Subcutaneous adipose tissue (tissue), 4 donors: Measurements from ENCODE around the gene NLGN2. TPM values are rescaled to one million over a fixed set of nuclear protein-coding genes. Genes with fewer than 3 reads are reported as not detected.

Experiments used
- total RNA-seq, 4 donors: library from RNA; depleted of rRNA; stranded (reverse); fragments of >200 nt; gene quantifications; one replicate each; pipeline ENCODE4 v1.1.0, GENCODE V29; 2016
- TF ChIP-seq, protein P1 (sequence below): fragments of 450-650 bp; IDR thresholded peaks from one replicate; pipeline ENCODE4 v1.5.1; 2016; ENCODE audit warnings: low read depth, mild to moderate bottlenecking, control low read depth, antibody characterized with exemption, moderate library complexity

NLGN2 gene
- total RNA-seq, 4 donors from 2014 or later: 3.1 to 6.8 (median 4.2) TPM

DNA sequence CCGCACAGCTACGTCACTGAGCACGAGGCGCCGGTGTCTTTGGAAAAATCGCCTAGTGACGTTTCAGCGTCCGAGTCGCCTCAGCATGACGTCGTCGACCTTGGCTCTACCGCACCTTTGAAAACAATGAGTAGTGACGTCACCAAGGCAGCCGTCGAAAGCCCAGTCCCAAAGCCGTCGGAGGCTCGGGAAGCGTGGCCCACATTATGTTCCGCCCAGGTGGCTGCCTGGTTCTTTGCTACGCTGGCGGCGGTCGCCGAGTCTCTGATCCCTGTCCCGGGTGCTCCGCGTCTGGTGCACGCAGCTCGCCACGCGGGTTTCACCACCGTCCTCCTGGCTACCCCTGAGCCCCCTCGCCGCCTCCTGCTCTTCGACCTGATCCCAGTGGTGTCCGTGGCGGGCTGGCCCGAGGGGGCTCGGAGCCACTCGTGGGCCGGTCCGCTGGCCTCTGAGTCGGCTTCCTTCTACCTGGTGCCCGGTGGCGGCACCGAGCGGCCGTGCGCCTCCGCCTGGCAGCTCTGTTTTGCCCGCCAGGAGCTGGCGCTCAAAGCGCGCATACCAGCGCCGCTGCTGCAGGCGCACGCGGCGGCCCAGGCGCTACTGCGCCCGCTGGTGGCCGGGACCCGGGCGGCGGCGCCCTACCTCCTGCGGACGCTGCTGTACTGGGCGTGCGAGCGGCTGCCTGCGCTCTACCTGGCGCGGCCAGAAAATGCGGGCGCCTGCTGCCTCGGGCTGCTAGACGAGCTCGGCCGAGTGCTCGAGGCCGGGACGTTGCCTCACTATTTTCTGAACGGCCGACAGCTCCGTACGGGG is 29.1 kb downstream of the NLGN2 start:
- TF ChIP-seq, protein P1, sequence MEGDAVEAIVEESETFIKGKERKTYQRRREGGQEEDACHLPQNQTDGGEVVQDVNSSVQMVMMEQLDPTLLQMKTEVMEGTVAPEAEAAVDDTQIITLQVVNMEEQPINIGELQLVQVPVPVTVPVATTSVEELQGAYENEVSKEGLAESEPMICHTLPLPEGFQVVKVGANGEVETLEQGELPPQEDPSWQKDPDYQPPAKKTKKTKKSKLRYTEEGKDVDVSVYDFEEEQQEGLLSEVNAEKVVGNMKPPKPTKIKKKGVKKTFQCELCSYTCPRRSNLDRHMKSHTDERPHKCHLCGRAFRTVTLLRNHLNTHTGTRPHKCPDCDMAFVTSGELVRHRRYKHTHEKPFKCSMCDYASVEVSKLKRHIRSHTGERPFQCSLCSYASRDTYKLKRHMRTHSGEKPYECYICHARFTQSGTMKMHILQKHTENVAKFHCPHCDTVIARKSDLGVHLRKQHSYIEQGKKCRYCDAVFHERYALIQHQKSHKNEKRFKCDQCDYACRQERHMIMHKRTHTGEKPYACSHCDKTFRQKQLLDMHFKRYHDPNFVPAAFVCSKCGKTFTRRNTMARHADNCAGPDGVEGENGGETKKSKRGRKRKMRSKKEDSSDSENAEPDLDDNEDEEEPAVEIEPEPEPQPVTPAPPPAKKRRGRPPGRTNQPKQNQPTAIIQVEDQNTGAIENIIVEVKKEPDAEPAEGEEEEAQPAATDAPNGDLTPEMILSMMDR: no peak

DNA sequence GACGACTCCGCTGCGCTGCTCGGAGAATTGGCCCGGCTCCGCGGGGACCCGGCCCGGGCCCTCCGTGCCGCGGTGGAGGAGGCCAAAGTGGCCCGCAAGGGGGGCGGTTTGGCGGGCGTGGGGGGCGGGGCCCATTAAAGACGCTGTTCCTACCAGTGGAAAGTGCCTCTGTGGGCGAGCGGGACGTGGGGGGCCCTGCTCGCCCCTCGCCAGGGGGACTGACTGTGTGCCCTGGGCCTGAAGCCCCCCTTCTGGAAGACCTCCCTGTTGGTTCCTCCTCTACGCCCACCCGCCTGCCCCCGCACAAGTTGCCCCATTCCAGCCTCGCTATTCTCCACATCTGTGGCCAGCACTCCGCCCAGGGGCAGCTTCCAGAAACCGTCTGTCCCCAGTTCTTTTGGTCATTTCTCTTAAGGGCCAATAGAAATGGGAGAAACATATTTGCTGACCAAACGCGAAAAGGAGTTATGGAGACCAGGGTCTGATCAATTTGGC is 29.8 kb downstream of the NLGN2 start:
- TF ChIP-seq, protein P1: no peak

DNA sequence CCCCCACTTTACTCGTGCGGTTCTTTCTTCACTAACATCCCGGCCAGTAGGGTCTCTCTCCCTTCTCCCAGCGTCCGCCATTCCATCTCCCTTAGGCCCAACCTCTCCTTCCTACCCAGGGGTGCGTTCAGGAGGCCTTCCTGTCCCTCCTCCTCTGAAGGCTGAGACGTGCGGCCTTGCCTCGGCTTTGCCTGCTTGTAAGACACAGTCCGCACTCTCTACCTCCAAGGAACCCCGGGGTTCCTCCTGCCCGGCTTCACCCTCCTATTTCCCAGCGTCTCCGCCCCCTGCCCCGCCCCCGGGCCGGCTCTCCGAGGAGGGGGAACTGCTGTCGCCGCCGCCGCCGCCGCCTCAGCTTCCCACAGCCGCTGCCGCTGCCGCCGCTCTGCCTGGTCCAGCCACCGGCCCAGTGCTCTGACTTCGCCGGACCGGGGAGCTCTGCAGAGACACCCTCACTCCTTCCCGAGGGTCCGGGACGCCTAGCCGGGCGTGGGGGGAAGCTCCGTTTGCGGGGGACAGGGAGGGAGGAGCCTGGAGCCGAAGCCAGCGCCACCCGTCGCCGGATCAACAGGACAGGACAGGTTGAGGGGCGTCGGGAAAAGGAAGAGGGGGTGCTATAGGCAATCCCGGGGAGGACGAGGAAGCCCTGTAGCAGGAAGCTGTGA is 30.4 kb downstream of the NLGN2 start:
- TF ChIP-seq, protein P1: no peak

DNA sequence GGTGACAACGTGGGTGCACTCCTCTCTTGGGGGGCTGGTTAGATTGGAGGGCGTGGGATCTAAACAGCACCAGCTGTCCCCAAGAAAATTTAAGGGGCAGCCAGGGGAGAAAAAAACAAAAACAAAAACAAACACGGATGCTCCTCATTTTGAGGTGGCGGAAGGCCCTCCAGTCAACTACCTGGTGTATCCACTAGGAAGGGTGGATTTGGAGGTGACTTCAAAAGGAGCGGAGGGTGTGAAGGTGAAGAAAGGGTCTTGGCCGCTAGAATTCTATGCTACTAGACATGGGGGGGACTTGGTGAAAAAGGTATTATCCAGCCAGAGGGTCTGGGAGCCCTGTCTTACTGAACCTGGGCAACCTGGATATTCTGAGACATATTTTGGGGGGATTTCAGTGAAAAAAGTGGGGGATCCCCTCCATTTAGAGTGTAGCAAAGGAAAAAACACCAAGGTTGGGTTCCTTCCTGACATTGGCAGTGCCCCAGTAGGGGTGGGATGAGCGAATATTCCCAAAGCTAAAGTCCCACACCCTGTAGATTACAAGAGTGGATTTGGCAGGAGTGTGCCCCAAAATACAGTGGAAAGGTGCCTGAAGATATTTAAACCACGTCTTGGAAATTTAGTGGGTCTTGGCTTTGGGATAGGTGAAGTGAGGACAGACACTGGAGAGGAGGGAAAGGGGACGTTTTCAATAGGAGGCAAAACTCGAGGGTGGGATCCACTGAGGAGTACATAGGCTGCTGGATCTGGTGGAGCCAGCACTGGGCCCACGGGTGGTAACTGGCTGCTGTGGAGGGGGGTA is 31.2 kb downstream of the NLGN2 start:
- TF ChIP-seq, protein P1: no peak

DNA sequence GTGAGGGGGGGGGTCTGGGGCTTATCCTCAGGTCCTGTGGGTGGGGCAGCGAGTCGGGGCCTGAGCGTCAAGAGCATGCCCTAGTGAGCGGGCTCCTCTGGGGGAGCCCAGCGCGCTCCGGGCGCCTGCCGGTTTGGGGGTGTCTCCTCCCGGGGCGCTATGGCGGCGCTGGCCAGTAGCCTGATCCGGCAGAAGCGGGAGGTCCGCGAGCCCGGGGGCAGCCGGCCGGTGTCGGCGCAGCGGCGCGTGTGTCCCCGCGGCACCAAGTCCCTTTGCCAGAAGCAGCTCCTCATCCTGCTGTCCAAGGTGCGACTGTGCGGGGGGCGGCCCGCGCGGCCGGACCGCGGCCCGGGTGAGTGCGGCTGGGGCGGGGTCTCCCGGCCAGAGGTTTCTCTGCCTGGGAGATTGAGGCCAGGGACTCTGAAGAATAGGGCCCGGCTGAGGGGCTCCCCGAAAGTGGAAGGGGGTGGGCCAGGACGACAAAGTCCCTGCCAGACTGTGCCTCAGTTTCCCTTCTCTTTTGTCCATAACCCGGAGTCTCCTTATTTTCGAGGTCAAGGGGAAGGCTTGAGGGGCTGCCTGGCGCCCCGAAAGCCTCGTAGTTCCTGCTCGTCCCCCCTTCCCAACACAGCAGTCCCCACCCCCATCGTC is 31.9 kb downstream of the NLGN2 start, which contains the start of gene FGF11:
Gene FGF11, plus strand, starts transcription at position 51 of the 651 bp plus-strand sequence. Its CDS starts 109 bp downstream, at position 160.
- TF ChIP-seq, protein P1: no peak

DNA sequence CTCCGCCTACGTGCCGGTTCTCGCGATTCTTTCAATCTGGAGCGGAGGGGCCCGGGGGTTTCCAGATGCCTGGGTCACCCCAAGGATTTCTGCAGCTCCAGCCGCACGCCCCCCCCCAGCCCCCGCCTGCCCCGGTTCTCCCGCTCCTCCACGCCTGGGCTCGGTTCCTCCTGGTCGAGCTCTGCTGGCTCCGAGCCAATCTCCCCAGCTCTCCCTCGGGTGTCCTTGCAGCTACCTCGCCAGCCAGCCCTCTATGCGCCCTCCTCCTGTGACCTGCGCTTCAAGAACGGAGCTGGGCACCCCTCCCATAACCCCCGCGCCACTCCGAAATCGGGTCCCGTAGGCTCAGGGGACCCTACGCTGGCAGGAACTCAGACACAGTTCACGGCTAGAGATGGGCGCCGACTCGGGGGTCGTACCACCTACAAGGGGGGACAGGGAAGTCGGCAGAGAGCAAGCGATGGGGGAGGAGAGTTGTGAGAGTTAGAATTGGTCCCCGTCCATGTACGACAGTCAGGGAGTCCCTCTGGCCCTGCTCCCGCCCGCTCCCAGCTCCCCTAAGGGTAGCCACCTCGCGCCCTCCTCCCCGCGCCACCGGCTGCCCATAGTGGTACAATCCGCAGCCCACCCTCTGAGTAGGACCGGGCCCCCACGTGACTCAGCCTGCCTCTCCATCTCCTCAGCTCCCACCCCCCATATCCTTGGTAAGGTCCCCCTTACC is 32.6 kb downstream of the NLGN2 start:
- TF ChIP-seq, protein P1: no peak
